GM18505 (cell line): ENCODE measurements around the gene TMCC1.

ENCODE experiments used
- ATAC-seq: cut with Tn5 transposase; IDR thresholded peaks from one replicate; pipeline ENCODE4 v1.9.1; 2021; ENCODE audit not compliant: unreplicated experiment
- POLR2A ChIP-seq: IDR thresholded peaks from 4 replicates; pipeline ENCODE4 v1.6.1; 2011; ENCODE audit warnings: borderline replicate concordance; ENCODE audit not compliant: insufficient read depth, insufficient read length; ENCODE audit errors: extremely low read depth

The TMCC1 gene

DNA sequence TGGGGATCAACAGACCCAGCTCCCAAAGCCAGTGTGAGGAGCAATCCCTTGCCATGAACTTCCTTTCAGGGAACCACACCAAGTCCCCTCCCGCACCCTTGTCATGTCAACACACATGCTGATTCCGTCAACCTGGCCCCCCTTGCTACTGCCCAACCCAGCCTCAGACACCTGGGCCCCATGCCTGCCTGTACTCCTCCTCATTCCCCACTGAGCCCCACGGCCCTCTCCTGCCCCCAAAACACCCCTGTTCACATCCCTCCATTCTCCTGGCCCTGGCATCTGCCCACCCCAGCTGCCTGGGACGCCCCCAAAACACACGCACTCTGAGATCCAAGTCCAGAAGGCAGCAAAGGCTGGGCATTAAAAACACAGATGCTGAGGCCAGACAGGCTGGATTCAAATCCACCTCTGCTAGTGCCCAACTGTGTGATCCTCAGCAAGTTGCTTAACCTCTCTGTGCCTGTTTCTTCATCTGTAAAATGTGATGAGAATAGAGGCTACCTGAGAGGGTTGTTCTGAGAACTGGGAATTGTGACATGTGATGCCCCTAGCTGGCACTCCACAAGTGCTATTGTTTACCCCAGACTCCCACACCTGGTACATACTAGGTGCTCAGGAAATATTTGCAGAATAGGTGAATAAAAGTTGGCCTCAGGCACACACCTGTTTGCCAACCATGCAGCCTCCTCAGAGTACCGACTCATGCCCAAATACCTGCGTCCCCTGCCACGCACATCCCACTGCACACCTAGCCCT is 289.3 kb downstream of the TMCC1 start:
- no peak for TF ChIP-seq POLR2A
- ATAC-seq: no peak

DNA sequence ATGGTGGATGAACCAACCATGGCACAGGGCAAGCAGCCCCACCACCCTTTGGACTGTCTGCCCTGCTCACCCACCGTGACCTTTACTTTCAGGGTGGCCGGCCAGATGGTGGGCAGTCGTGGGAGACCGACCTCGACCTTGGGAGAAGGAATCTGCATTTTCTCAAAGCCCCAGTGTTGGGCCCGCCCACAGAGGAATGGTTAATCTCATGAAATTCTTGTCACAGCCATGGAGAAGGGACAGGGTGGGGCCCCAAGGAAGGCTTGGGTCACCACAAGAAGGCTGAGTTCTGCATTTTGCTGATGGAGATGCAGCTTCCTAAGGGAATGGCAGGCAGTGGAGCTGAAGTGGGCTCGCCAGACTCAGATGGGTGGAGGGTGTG is 290.0 kb downstream of the TMCC1 start:
- no peak for TF ChIP-seq POLR2A

DNA sequence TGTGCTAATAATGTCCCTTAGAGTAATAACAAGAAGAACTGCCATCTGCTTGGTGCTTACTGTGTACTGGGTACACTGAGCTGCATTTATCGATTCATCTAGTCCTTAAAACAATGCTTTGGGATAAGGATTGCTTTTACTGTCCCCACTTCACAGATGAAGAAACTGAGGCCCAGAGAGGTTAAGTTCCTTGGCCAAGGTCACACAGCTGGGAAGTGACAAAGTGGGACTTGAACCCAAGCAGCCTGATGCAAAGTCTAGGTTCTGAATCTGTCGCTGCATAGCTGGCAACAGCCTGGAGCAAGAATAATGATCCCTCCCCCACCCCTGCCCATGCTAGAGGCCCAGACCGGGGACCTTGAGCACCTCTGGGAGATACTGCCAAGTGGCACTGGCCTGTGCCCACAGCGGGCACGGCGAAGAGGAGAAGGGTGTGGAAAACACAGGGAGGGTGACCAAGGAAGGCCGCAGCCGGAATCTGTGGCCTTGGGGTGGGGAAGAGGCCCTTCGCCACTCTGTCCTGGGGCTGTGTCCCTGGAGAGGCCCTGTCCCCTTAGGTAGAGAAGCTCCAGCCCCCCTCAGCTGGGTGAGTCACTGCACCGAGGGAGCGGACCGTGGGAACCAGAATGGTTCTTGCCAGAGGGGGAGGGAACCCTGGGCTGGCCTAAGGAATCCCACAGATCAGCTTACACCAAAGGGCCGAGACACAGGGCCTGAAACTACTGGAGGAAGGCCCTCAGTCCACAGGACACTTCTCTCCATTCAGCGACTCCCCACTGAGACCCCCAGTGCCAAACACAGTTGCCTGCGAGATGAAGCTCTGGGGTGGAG is 290.6 kb downstream of the TMCC1 start:
- ATAC-seq: no peak
- no peak for TF ChIP-seq POLR2A

More for the DNA sequence above, 290.0 kb downstream of the TMCC1 start:
- no peak for ATAC-seq

- ATAC-seq: no peak
Observed at GRCh38 chr3:129602309-129602708, 291.2 kb downstream of the TMCC1 start.

DNA sequence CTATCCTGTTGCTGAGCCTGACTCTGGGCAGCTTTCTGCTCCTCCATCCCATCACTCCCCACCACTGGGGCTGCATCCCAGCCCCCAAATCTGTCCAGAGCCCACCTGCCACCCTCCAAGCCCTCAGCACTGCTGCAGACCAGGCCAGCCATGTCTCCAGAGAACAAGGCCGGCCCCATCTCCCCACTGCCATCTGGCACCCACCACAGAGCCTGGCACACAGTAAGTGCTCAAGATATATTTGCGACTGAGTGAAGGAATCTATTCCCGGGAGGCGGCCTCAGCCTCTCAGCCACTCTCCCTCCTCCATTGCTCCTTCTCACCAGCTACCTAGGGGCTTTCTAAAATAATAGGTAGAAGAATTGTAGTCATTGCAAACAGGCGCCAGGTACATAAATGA is 291.8 kb downstream of the TMCC1 start:
- ATAC-seq: no peak
- TF ChIP-seq POLR2A: no peak

More at GRCh38 chr3:129602309-129602708, 291.2 kb downstream of the TMCC1 start:
- TF ChIP-seq POLR2A: no peak

DNA sequence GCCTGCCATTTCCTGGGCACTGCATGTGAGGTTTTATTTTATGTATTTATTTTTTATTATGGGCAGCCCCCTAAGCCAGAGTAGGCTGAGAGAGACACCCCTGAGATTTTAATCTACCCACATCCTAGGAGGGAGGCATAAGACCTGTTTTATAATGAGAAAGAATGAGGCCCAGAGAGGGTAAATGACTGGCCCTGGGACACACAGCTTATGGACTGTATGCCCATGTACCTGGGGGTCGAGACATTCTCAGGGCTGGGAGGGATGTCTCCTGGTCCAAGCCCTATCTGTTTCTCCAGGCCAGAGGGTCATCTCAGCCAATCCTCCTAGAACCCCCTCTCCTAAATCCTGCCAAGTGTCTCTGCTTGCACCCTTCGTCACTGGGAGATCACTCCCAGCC is 293.2 kb downstream of the TMCC1 start:
- no peak for ATAC-seq

DNA sequence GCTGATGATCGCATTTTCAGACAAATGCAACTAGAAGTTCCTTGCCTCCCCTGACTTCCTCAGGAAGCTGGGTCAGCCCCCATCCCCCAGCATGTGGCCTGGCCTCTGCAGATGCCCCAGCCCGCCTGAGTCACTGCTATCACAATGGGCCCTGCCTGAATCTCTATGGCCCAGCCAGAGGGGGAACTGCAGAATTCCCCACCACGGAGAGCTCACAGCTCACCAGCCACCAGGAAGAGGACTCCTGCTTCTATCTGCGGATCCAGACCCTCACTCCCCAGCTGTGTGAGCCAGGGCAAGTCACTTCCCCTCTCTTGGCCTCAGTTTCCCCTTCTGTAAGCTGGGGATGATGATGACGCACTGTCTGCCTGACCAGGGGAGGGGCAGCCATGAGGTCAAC is 293.9 kb downstream of the TMCC1 start:
- no peak for TF ChIP-seq POLR2A
- no peak for ATAC-seq

More for the DNA sequence above, 293.2 kb downstream of the TMCC1 start:
- TF ChIP-seq POLR2A: no peak

GRCh38 chr3:129599073-129599472 is 294.4 kb downstream of the TMCC1 start:
- TF ChIP-seq POLR2A: no peak
- ATAC-seq: no peak

DNA sequence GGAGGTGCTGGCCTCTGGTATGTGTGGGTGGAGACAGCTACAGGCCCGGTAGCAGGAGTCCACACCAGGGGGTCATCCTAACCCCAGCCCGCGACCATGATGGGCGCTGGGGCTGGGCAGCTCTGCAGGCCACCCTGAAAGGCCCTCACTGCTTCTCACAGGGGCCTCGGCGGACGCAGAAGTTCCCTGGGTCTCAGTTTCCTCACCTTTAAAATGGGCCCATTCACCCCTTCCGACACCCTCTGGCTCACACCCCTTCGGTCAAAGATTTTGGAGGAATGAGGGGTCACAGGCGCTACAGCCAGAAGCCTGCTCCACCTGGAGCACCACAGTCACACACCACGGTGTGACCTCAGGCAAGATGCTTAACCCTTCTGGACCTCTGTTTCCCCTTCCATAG is 295.0 kb downstream of the TMCC1 start:
- ATAC-seq: no peak
- no peak for TF ChIP-seq POLR2A

- TF ChIP-seq POLR2A: no peak
Observed at GRCh38 chr3:129598000-129598381, 295.5 kb downstream of the TMCC1 start.

More at GRCh38 chr3:129598000-129598381, 295.5 kb downstream of the TMCC1 start:
- ATAC-seq: no peak
